ENCODE data around the gene KIAA0513. TPM values are rescaled to one million over a fixed set of nuclear protein-coding genes. Genes with fewer than 3 reads are reported as not detected.

KIAA0513 gene
- total RNA-seq, 1 experiment from 2014 or later = 6.6 TPM

DNA sequence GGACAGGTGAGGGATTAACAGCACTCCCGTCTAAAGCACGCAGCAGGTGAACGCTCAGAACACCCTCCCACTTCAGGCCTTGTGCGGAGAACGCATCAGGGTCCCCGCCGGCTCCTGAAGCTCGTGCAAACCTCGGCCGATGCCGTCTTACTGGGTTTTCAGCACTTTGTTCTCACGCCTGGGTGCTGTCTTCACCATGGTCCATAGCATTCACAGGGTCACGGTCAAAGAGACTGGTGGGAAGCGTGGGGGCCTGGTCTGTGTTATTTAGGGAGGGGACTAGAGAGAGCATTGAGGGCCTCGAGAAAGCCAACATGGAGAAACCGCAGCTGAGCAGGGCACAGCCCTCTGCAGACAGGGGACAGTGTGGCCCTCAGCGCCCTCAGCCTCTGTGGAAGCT is 58.1 kb downstream of the KIAA0513 start:
- DNase-seq (ENCODE audit: low read depth, low spot score) = no peak
- no peak overlapping the region for H3K4me2 ChIP-seq (ENCODE audit: low read length)
- no peak overlapping the region for H3K27ac ChIP-seq (ENCODE audit: low read depth, low read length)
- H3K36me3 ChIP-seq (ENCODE audit: control insufficient read depth in 1 of 2, insufficient read depth in 2 of 2, low read length in 2 of 2) = no peaks in the 10 kb centered on the region
- no peaks in the 10 kb centered on the region for H3K9me2 ChIP-seq (ENCODE audit: insufficient read depth)
- ChIA-PET CTCF (interaction anchor here (1.6 kb wide), 1 partner anchor 10 kb away, joined by 23 read pairs; no protein-coding TSS in a partner anchor), POLR2A (no interaction called here), RAD21 (ENCODE audit: low non-redundant PET in 1 of 2, low total read pairs in 2 of 2, uncharacterized antibody in 2 of 2, unreplicated experiment in 2 of 2) (no interaction called here)
- no peak overlapping the region for H2AFZ ChIP-seq (ENCODE audit: low read depth, low read length, poor library complexity, severe bottlenecking)
- no peak for ATAC-seq
- no peak for TF ChIP-seq YY1 (IDR thresholded peaks at IDR 0.05; ENCODE audit: extremely low read depth, insufficient replicate concordance, low read depth, low read length)
- TF ChIP-seq, protein P1, sequence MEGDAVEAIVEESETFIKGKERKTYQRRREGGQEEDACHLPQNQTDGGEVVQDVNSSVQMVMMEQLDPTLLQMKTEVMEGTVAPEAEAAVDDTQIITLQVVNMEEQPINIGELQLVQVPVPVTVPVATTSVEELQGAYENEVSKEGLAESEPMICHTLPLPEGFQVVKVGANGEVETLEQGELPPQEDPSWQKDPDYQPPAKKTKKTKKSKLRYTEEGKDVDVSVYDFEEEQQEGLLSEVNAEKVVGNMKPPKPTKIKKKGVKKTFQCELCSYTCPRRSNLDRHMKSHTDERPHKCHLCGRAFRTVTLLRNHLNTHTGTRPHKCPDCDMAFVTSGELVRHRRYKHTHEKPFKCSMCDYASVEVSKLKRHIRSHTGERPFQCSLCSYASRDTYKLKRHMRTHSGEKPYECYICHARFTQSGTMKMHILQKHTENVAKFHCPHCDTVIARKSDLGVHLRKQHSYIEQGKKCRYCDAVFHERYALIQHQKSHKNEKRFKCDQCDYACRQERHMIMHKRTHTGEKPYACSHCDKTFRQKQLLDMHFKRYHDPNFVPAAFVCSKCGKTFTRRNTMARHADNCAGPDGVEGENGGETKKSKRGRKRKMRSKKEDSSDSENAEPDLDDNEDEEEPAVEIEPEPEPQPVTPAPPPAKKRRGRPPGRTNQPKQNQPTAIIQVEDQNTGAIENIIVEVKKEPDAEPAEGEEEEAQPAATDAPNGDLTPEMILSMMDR (IDR thresholded peaks at IDR 0.05 in 2 of 3, conservative IDR thresholded peaks at IDR 0.05 in 1 of 3; ENCODE audit: borderline replicate concordance in 1 of 3, insufficient read depth in 1 of 3, low read depth in 2 of 3, low read length in 2 of 3) = no peak
- no peak for TF ChIP-seq ZFX (IDR thresholded peaks at IDR 0.05)
- TF ChIP-seq, protein P2, sequence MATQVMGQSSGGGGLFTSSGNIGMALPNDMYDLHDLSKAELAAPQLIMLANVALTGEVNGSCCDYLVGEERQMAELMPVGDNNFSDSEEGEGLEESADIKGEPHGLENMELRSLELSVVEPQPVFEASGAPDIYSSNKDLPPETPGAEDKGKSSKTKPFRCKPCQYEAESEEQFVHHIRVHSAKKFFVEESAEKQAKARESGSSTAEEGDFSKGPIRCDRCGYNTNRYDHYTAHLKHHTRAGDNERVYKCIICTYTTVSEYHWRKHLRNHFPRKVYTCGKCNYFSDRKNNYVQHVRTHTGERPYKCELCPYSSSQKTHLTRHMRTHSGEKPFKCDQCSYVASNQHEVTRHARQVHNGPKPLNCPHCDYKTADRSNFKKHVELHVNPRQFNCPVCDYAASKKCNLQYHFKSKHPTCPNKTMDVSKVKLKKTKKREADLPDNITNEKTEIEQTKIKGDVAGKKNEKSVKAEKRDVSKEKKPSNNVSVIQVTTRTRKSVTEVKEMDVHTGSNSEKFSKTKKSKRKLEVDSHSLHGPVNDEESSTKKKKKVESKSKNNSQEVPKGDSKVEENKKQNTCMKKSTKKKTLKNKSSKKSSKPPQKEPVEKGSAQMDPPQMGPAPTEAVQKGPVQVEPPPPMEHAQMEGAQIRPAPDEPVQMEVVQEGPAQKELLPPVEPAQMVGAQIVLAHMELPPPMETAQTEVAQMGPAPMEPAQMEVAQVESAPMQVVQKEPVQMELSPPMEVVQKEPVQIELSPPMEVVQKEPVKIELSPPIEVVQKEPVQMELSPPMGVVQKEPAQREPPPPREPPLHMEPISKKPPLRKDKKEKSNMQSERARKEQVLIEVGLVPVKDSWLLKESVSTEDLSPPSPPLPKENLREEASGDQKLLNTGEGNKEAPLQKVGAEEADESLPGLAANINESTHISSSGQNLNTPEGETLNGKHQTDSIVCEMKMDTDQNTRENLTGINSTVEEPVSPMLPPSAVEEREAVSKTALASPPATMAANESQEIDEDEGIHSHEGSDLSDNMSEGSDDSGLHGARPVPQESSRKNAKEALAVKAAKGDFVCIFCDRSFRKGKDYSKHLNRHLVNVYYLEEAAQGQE (IDR thresholded peaks at IDR 0.05; ENCODE audit: low read depth) = no peak
- no peak for TF ChIP-seq ZNF274 (IDR thresholded peaks at IDR 0.05; ENCODE audit: low read depth, low read length)
- no peak for TF ChIP-seq SP1 (IDR thresholded peaks at IDR 0.05; ENCODE audit: low read depth)
- no peak for TF ChIP-seq CBX3 (IDR thresholded peaks at IDR 0.05; ENCODE audit: low read depth)
- no peak for TF ChIP-seq MAX (IDR thresholded peaks at IDR 0.05)
- H3K27me3 ChIP-seq (ENCODE audit: insufficient read depth, low read length) = no peaks in the 10 kb centered on the region
- no peak overlapping the region for H3K4me3 ChIP-seq (replicated peaks in 1 of 2; ENCODE audit: low read depth in 1 of 2, low read length in 2 of 2)
- intact Hi-C loops (cut with micrococcal nuclease) = loop anchor here (1.0 to 5.0 kb wide), 4 partner anchors 58 to 331 kb away; partner anchors contain the start of genes KIAA0513 and ZDHHC7
- no peak overlapping the region for H3K9ac ChIP-seq (ENCODE audit: low read length)
- no peaks in the 10 kb centered on the region for H3K79me2 ChIP-seq (ENCODE audit: insufficient read depth, low read length)
- BruUV-seq (replicated peaks) = no TSS peak
- H3K9me3 ChIP-seq (ENCODE audit: control insufficient read depth in 1 of 2, insufficient read depth in 1 of 2, low read depth in 1 of 2, low read length in 2 of 2) = no peaks in the 10 kb centered on the region
- no peaks in the 10 kb centered on the region for H4K20me1 ChIP-seq (ENCODE audit: insufficient read depth)
- peaks cover 0 to 7% of the 10 kb centered on the region in 2 experiments; a peak in 2 of 4 replicates for H3K4me1 ChIP-seq (ENCODE audit: control insufficient read depth in 1 of 2, insufficient read depth in 2 of 2, low read length in 2 of 2)
